GM20431 (cell line): ENCODE results near the gene AOPEP.

ENCODE experiments used
- in situ Hi-C: fragments of 300-500 bp; cut with MseI, MboI; formaldehyde crosslinking; loops from one replicate; pipeline ENCODE4 v1.15.0; 2020; ENCODE audit warnings: low sequenced_read_pairs; ENCODE audit not compliant: unreplicated experiment

Gene AOPEP

GRCh38 chr9:94706922-94707321 is 19.6 kb upstream of the AOPEP start:
- in situ Hi-C loops, result no loop called here

- in situ Hi-C loops, result no loop called here
Measured at GRCh38 chr9:94713436-94714215, 12.9 kb upstream of the AOPEP start.

- in situ Hi-C loops, result no loop called here
Measured at GRCh38 chr9:94714494-94714893, 12.0 kb upstream of the AOPEP start.

- in situ Hi-C loops, result no loop called here
Measured at GRCh38 chr9:94717761-94718160, 8.7 kb upstream of the AOPEP start.

GRCh38 chr9:94718936-94719335 is 7.6 kb upstream of the AOPEP start:
- in situ Hi-C loops, result no loop called here

GRCh38 chr9:94719878-94720277 is 6.6 kb upstream of the AOPEP start:
- in situ Hi-C loops, result no loop called here

GRCh38 chr9:94720846-94721549 is 5.5 kb upstream of the AOPEP start:
- in situ Hi-C loops, result no loop called here

- in situ Hi-C loops, result no loop called here
Measured at GRCh38 chr9:94721754-94722153, 4.7 kb upstream of the AOPEP start.

- in situ Hi-C loops, result no loop called here
Measured at GRCh38 chr9:94725293-94725692, 1.2 kb upstream of the AOPEP start.

GRCh38 chr9:94728719-94729118 is 2.2 kb downstream of the AOPEP start:
- in situ Hi-C loops, result no loop called here

GRCh38 chr9:94729199-94729598 is 2.7 kb downstream of the AOPEP start:
- in situ Hi-C loops, result no loop called here

GRCh38 chr9:94734054-94734754 is 7.7 kb downstream of the AOPEP start:
- in situ Hi-C loops, result no loop called here

GRCh38 chr9:94736759-94737158 is 10.3 kb downstream of the AOPEP start:
- in situ Hi-C loops, result no loop called here

GRCh38 chr9:94740145-94740840 is 13.8 kb downstream of the AOPEP start:
- in situ Hi-C loops, result no loop called here

- in situ Hi-C loops, result no loop called here
Measured at GRCh38 chr9:94741866-94742265, 15.4 kb downstream of the AOPEP start.

GRCh38 chr9:94743035-94743954 is 16.8 kb downstream of the AOPEP start:
- in situ Hi-C loops, result no loop called here

GRCh38 chr9:94745806-94746540 is 19.5 kb downstream of the AOPEP start:
- in situ Hi-C loops, result no loop called here

GRCh38 chr9:94746541-94747370 is 20.3 kb downstream of the AOPEP start:
- in situ Hi-C loops, result no loop called here
